Upper lobe of left lung (tissue), 6 donors: ENCODE measurements around the gene MC2R. TPM values are rescaled to one million over a fixed set of nuclear protein-coding genes. Genes with fewer than 3 reads are reported as not detected.
"Not testable (repeated sequence)": the region's sequence is repeated elsewhere in the genome, so short reads cannot be mapped to it uniquely, and the experiment has no call there.

Source experiments
- ATAC-seq, 2 donors: fragments of 200-7000 bp; cut with Tn5 transposase; one replicate each; pipeline ENCODE4 v1.9.1; 2022; ENCODE audit warnings: mild to moderate bottlenecking in 2 of 2, moderate library complexity in 2 of 2; ENCODE audit not compliant: low FRiP score in 2 of 2
- DNase-seq, 2 donors: peaks; one replicate each; pipeline ENCODE4 v3.0.0-alpha.2; 2019 to 2020
- H3K27ac ChIP-seq, 4 donors: fragments of 200-600 bp; sonication (generic); one replicate each; pipeline ENCODE4 v1.5.1; 2016 to 2019
- H3K27me3 ChIP-seq, 4 donors: fragments of 200-600 bp; sonication (generic); one replicate each; pipeline ENCODE4 v1.5.1; 2017 to 2019
- H3K36me3 ChIP-seq, 4 donors: fragments of 200-600 bp; sonication (generic); one replicate each; pipeline ENCODE4 v1.5.1; 2016 to 2019
- H3K4me1 ChIP-seq, 4 donors: fragments of 200-600 bp; sonication (generic); one replicate each; pipeline ENCODE4 v1.5.1; 2018 to 2019
- H3K4me3 ChIP-seq, 4 donors: fragments of 200-600 bp; sonication (generic); one replicate each; pipeline ENCODE4 v1.5.1; 2017 to 2019; ENCODE audit warnings: mild to moderate bottlenecking in 2 of 4, moderate library complexity in 1 of 4
- H3K9me3 ChIP-seq, 4 donors: fragments of 200-600 bp; sonication (generic); one replicate each; pipeline ENCODE4 v1.5.1; 2018 to 2019
- EP300 ChIP-seq, 4 donors: sonication (generic); formaldehyde crosslinking; IDR thresholded peaks; one replicate each; pipeline ENCODE4 v1.5.1; 2017; ENCODE audit warnings: antibody characterized with exemption in 4 of 4, control low read depth in 2 of 4
- POLR2A ChIP-seq, 4 donors: fragments of 450-650 bp; IDR thresholded peaks; one replicate each; pipeline ENCODE4 v1.5.1; 2016 to 2017; ENCODE audit warnings: antibody characterized with exemption in 4 of 4, mild to moderate bottlenecking in 2 of 4
- POLR2AphosphoS5 ChIP-seq, 2 donors: sonication (generic); formaldehyde crosslinking; IDR thresholded peaks; one replicate each; pipeline ENCODE4 v1.5.1; 2017; ENCODE audit warnings: antibody characterized with exemption in 2 of 2
- WGBS, 2 donors: methylation state at CpG; one replicate each; pipeline ENCODE4 v1.1.5; 2017 to 2018; 5-methylcytosine and 5-hydroxymethylcytosine counted together
- total RNA-seq, 6 donors: library from RNA; depleted of rRNA in 4 of 6; stranded (reverse); fragments of >200 nt in 4 of 6; gene quantifications; one replicate each; pipeline versions ENCODE4 v1.1.0 to v1.2.1, GENCODE V29; 2016 to 2021
- TF ChIP-seq, protein P1 (sequence below), 6 experiments: fragments of 450-650 bp in 4 of 6; fragments of 200-600 bp in 2 of 6; sonication (generic) in 2 of 6; IDR thresholded peaks; one replicate each; pipeline ENCODE4 v1.5.1; 2016 to 2019; ENCODE audit warnings: antibody characterized with exemption in 6 of 6
- donor health status: DM: no; HTN: no; CAD: no; lungs with moderate emphysema.
- donor health status: DM: no; HTN: yes; CAD: no; lungs with severe emphysema.

MC2R gene
- total RNA-seq, 6 donors from 2014 or later = not detected

DNA sequence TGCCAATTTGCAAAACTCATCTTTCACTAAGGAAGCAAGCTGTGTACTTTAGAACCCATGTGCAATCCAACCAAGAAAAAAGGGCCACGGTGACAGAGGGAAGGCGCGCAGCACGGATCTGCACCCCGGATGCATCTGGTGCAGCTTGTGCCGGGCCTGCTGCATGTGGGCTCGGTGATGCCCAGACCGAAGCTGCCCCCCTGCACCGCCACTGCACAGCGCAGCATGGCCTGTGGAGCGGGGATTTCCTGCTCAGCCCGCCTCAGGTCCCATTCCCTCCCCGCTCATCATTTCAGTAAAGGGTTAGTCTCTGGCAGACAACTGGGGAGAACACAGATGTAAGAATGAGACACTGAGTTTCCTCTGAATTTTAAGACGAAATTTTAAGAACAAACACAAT lies 43.0 kb downstream of the MC2R start:
- H3K27me3 ChIP-seq = peaks cover 0 to 7% (median 0%) of the 10 kb centered on the region in 4 donors
- TF ChIP-seq, protein P1, sequence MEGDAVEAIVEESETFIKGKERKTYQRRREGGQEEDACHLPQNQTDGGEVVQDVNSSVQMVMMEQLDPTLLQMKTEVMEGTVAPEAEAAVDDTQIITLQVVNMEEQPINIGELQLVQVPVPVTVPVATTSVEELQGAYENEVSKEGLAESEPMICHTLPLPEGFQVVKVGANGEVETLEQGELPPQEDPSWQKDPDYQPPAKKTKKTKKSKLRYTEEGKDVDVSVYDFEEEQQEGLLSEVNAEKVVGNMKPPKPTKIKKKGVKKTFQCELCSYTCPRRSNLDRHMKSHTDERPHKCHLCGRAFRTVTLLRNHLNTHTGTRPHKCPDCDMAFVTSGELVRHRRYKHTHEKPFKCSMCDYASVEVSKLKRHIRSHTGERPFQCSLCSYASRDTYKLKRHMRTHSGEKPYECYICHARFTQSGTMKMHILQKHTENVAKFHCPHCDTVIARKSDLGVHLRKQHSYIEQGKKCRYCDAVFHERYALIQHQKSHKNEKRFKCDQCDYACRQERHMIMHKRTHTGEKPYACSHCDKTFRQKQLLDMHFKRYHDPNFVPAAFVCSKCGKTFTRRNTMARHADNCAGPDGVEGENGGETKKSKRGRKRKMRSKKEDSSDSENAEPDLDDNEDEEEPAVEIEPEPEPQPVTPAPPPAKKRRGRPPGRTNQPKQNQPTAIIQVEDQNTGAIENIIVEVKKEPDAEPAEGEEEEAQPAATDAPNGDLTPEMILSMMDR (IDR thresholded peaks at IDR 0.05) = no peak
- TF ChIP-seq POLR2AphosphoS5 (IDR thresholded peaks at IDR 0.05) (no peak), POLR2A (IDR thresholded peaks at IDR 0.05) (no peak)
- no peaks in the 10 kb centered on the region for H3K9me3 ChIP-seq
- DNase-seq (peak in 1 of 2 donors; percentile 66), ATAC-seq (no peak)
- H3K4me1 ChIP-seq = peaks cover 0 to 8% (median 0%) of the 10 kb centered on the region in 4 donors
- 87 to 93% methylated on average over 14 of the region's 14 CpGs for WGBS, 2 donors
- H3K27ac ChIP-seq = no peak overlapping the region
- no peak overlapping the region for H3K4me3 ChIP-seq
- no peaks in the 10 kb centered on the region for H3K36me3 ChIP-seq

DNA sequence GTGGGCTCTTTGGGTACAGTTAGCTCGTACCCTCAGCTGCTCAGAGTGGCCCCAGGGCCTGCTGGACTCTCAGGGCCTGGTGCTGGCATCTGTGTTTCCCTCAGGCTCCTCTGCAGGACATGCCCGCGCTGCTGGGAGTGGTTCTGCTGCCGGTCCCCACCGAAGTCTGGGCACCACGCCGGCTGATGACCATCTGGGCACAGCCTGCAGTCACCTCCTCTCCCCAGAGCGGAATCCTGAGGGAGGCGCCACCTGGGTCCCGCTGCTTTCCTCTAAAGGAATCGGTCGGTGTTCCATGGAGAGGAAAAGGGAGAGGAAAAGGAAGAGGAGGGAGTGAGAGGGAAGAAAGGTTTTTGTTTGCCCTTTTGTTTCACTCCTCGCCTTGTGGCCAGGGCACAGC lies 43.6 kb downstream of the MC2R start:
- no peak overlapping the region for H3K27ac ChIP-seq
- no peak for TF ChIP-seq POLR2AphosphoS5 (IDR thresholded peaks at IDR 0.05)
- no peak for TF ChIP-seq POLR2A (IDR thresholded peaks at IDR 0.05)
- no peak for TF ChIP-seq EP300 (IDR thresholded peaks at IDR 0.05)
- TF ChIP-seq, protein P1 (IDR thresholded peaks at IDR 0.05) = no peak
- ATAC-seq (no peak), DNase-seq (peak in 1 of 2 donors; percentile 50)
- peaks cover 0 to 8% (median 0%) of the 10 kb centered on the region in 4 donors for H3K4me1 ChIP-seq
- peaks cover 0 to 7% (median 0%) of the 10 kb centered on the region in 4 donors for H3K27me3 ChIP-seq
- no peak overlapping the region for H3K4me3 ChIP-seq
- no peaks in the 10 kb centered on the region for H3K9me3 ChIP-seq
- WGBS, 2 donors = 47 to 50% methylated on average over 12 to 13 of the region's 13 CpGs
- H3K36me3 ChIP-seq = no peaks in the 10 kb centered on the region

DNA sequence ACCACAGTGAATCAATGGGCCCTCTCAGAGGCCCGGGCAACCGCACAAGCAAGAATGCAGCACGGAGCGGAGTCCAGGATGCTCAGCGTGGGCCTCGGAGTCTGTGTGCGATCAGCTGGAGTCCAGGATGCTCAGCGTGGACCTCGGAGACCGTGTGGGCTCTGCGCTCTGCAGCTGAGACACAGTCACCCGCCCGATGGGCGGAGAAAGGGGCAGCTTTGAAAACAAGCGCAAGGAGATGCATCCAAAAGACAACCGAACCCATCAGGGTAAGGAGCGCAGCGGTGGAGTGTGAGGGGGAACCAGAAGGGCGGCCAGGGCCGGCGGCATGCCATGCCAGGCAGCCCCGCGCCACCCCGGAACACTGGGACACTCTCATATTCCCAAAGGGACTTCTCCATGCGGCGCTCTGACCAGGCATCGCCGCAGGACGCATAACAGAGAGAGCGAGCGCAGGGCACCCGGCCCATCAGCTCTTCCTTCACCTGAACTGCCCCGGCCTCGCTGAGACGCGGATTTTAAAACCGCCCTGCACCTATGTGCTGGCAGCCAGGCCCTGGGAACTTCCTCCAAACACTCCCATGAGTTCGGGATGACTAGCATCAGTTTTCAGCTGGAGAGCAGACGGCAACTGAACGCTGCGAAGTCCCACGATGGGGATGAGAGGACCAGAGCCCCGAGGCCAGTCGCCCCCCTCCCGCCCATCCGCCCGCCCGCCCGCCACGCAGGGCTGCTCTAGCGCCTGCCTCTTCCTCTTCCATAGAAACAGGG lies 46.6 kb downstream of the MC2R start:
- ATAC-seq (peak in 1 of 2 donors; percentile 31), DNase-seq (peak in 1 of 2 donors; percentile 61)
- TF ChIP-seq, protein P1 (IDR thresholded peaks at IDR 0.05) = no peak
- no peak for TF ChIP-seq POLR2AphosphoS5 (IDR thresholded peaks at IDR 0.05)
- TF ChIP-seq EP300 (IDR thresholded peaks at IDR 0.05) = no peak
- no peak for TF ChIP-seq POLR2A (IDR thresholded peaks at IDR 0.05)
- Histone ChIP-seq H3K27ac (no peak overlapping the region), H3K4me3 (no peak overlapping the region), H3K9me3 (no peaks in the 10 kb centered on the region), H3K27me3 (peaks cover 0 to 7% (median 0%) of the 10 kb centered on the region in 4 donors), H3K36me3 (no peaks in the 10 kb centered on the region), H3K4me1 (peaks cover 0 to 8% (median 0%) of the 10 kb centered on the region in 4 donors)
- WGBS, 2 donors = 6 to 11% methylated on average over 9 to 42 of the region's 51 CpGs

DNA sequence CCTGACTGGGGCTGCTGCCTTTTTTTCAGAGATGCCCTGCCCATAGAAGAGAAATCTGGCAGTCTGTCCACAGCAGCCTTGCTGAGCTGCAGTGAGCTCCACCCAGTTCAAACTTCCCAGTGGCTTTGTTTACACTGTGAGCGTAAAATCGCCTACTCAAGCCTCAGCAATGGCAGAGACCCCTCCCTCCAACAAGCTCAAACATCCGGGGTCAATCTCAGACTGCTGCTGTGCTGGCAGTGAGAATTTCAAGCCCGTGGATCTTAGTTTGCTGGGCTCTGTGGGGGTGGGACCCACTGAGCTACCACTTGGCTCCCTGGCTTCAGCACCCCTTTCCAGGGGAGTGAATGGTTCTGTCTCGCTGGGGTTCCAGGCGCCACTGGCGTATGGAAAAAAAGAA lies 52.4 kb downstream of the MC2R start:
- WGBS, 2 donors = 20 to 49% methylated on average over 4 to 7 of the region's 7 CpGs
- DNase-seq = not testable (repeated sequence)

DNA sequence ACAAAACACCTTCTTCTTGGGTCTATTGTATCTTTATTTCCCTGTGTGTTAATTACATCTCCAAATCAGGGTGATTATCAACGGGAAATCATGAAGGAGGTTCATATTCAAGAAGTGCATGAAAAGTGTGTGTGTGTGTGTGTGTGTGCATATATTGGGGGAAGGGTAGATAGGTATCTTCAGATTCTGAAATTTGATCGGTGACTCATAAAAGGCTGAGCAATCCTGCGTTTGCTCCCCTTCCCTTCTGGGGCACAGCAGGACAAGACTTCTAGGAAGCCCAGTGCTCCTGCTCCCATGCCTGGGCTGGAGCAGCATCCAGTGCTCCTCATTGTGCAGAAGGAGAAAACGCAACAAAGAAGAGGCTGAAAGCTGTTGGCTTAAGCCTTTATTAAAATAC lies 65.5 kb downstream of the MC2R start:
- 87 to 92% methylated on average over 4 of the region's 4 CpGs for WGBS, 2 donors
- Histone ChIP-seq H3K9me3 (peaks cover 0 to 7% (median 3%) of the 10 kb centered on the region in 4 donors), H3K4me3 (no peak overlapping the region), H3K27ac (no peak overlapping the region), H3K36me3 (no peaks in the 10 kb centered on the region), H3K27me3 (no peaks in the 10 kb centered on the region), H3K4me1 (no peaks in the 10 kb centered on the region)
- ATAC-seq (no peak), DNase-seq (no peak)
- no peak for TF ChIP-seq POLR2AphosphoS5 (IDR thresholded peaks at IDR 0.05)
- TF ChIP-seq, protein P1 (IDR thresholded peaks at IDR 0.05) = no peak

More for the DNA sequence above, 52.4 kb downstream of the MC2R start:
- not testable (repeated sequence) for H3K9me3 ChIP-seq, ATAC-seq, H3K4me3 ChIP-seq, H3K27ac ChIP-seq, H3K36me3 ChIP-seq, H3K27me3 ChIP-seq, H3K4me1 ChIP-seq
